ENCODE data around the gene TSPAN1. TPM values are rescaled to one million over a fixed set of nuclear protein-coding genes. Genes with fewer than 3 reads are reported as not detected.

The TSPAN1 gene
- total and polyA plus RNA-seq, 2 of the 13 experiments (the other 11 are each of a cell fraction or from before 2014, with no cell fraction given), result 1.7 to 2.9 TPM

DNA sequence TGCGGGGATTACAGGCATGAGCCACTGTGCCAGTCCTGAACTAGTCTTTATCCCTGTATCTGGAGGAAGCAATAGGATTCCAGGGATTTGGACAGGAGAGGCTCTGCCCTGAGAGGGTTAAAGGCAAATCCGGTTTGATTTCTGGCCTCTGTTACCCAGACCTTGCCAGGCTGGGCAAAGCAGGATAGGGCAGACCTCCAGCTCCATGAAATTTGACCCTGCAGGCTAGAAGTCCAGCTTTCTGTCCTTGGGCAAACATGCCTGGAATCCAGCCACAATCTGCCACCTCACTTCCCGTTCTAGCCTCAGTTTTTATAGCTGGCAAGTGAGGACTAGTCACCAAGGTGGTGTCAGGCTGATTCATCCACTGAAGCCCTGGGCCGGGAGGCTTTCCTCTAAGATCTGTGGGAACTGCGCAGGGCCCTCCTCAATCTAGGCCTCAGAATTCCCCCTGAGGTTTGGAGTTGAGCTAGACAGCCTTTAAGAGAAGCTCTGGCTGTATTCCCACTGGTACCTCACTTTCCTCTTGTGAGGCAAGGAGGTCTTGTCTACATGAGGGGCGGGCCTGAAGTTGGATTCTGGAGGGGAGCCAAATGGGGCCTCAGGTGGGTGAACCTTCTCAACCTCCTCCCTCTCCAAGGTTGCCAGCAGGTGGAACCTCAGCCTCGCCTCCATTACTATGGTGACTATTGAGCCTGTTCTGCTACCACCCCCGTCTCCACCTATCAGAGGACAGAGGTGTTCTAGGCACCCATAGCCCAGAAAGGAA lies 8.4 kb downstream of the TSPAN1 start (continued):
- TF ChIP-seq, protein P1, sequence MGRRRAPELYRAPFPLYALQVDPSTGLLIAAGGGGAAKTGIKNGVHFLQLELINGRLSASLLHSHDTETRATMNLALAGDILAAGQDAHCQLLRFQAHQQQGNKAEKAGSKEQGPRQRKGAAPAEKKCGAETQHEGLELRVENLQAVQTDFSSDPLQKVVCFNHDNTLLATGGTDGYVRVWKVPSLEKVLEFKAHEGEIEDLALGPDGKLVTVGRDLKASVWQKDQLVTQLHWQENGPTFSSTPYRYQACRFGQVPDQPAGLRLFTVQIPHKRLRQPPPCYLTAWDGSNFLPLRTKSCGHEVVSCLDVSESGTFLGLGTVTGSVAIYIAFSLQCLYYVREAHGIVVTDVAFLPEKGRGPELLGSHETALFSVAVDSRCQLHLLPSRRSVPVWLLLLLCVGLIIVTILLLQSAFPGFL (CRISPR knock-in tag; IDR thresholded peaks at IDR 0.05), result no peak
- TF ChIP-seq ZNF3 (CRISPR knock-in tag; IDR thresholded peaks at IDR 0.05), result no peak
- TF ChIP-seq, protein P2, sequence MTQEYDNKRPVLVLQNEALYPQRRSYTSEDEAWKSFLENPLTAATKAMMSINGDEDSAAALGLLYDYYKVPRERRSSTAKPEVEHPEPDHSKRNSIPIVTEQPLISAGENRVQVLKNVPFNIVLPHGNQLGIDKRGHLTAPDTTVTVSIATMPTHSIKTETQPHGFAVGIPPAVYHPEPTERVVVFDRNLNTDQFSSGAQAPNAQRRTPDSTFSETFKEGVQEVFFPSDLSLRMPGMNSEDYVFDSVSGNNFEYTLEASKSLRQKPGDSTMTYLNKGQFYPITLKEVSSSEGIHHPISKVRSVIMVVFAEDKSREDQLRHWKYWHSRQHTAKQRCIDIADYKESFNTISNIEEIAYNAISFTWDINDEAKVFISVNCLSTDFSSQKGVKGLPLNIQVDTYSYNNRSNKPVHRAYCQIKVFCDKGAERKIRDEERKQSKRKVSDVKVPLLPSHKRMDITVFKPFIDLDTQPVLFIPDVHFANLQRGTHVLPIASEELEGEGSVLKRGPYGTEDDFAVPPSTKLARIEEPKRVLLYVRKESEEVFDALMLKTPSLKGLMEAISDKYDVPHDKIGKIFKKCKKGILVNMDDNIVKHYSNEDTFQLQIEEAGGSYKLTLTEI (CRISPR knock-in tag; conservative IDR thresholded peaks at IDR 0.05), result no peak
- no peak for TF ChIP-seq JUN (CRISPR knock-in tag; IDR thresholded peaks at IDR 0.05)
- TF ChIP-seq KDM1A (CRISPR knock-in tag; IDR thresholded peaks at IDR 0.05), result no peak
- TF ChIP-seq ZNF331 (CRISPR knock-in tag; IDR thresholded peaks at IDR 0.05), result no peak
- no peak for TF ChIP-seq ZFP82 (CRISPR knock-in tag; IDR thresholded peaks at IDR 0.05; ENCODE audit: borderline replicate concordance)
- TF ChIP-seq RBAK (CRISPR knock-in tag; IDR thresholded peaks at IDR 0.05), result no peak
- TF ChIP-seq, protein P3, sequence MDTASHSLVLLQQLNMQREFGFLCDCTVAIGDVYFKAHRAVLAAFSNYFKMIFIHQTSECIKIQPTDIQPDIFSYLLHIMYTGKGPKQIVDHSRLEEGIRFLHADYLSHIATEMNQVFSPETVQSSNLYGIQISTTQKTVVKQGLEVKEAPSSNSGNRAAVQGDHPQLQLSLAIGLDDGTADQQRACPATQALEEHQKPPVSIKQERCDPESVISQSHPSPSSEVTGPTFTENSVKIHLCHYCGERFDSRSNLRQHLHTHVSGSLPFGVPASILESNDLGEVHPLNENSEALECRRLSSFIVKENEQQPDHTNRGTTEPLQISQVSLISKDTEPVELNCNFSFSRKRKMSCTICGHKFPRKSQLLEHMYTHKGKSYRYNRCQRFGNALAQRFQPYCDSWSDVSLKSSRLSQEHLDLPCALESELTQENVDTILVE (CRISPR knock-in tag; IDR thresholded peaks at IDR 0.05), result no peak
- no peak for TF ChIP-seq ARNT2 (CRISPR knock-in tag; IDR thresholded peaks at IDR 0.05; ENCODE audit: low read depth)
- TF ChIP-seq, protein P4, sequence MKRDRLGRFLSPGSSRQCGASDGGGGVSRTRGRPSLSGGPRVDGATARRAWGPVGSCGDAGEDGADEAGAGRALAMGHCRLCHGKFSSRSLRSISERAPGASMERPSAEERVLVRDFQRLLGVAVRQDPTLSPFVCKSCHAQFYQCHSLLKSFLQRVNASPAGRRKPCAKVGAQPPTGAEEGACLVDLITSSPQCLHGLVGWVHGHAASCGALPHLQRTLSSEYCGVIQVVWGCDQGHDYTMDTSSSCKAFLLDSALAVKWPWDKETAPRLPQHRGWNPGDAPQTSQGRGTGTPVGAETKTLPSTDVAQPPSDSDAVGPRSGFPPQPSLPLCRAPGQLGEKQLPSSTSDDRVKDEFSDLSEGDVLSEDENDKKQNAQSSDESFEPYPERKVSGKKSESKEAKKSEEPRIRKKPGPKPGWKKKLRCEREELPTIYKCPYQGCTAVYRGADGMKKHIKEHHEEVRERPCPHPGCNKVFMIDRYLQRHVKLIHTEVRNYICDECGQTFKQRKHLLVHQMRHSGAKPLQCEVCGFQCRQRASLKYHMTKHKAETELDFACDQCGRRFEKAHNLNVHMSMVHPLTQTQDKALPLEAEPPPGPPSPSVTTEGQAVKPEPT (CRISPR knock-in tag; IDR thresholded peaks at IDR 0.05; ENCODE audit: low read depth), result no peak
- TF ChIP-seq PLRG1 (conservative IDR thresholded peaks at IDR 0.05), result no peak
- no peak for TF ChIP-seq PRDM4 (CRISPR knock-in tag; IDR thresholded peaks at IDR 0.05; ENCODE audit: borderline replicate concordance)
- no peak for TF ChIP-seq ZNF775 (CRISPR knock-in tag; IDR thresholded peaks at IDR 0.05; ENCODE audit: borderline replicate concordance)
- no peak for TF ChIP-seq ZNF777 (CRISPR knock-in tag; IDR thresholded peaks at IDR 0.05)
- peak; percentile 35; the same call in 1 of the 2 replicates for TF ChIP-seq ZMYM4 (CRISPR knock-in tag; IDR thresholded peaks at IDR 0.05)
- TF ChIP-seq ZBTB38 (CRISPR knock-in tag; IDR thresholded peaks at IDR 0.05), result no peak
- no peak for TF ChIP-seq SP140L (CRISPR knock-in tag; IDR thresholded peaks at IDR 0.05; ENCODE audit: borderline replicate concordance)
- no peak for TF ChIP-seq MAFK (conservative IDR thresholded peaks at IDR 0.05 in 1 of 2, IDR thresholded peaks at IDR 0.05 in 1 of 2; ENCODE audit: low read length in 2 of 2)
- no peak for TF ChIP-seq TOPORS (CRISPR knock-in tag; IDR thresholded peaks at IDR 0.05)
- TF ChIP-seq RAD51 (IDR thresholded peaks at IDR 0.05; ENCODE audit: borderline replicate concordance), result no peak
- TF ChIP-seq SIN3B (IDR thresholded peaks at IDR 0.05; ENCODE audit: low read length), result no peak
- TF ChIP-seq ZNF678 (CRISPR knock-in tag; IDR thresholded peaks at IDR 0.05), result no peak
- TF ChIP-seq GZF1 (CRISPR knock-in tag; IDR thresholded peaks at IDR 0.05), result no peak

Data from HepG2 (cell line).